Measurements from ENCODE around the gene SORCS2.

The SORCS2 gene

GRCh38 chr4:7777017-7777710, 584.8 kb downstream of the SORCS2 start:
- no peak for FAIRE-seq

- FAIRE-seq, result no peak
Observed at GRCh38 chr4:7777871-7778509, 585.7 kb downstream of the SORCS2 start.

- no peak for FAIRE-seq
Observed at GRCh38 chr4:7778510-7779431, 586.4 kb downstream of the SORCS2 start.

GRCh38 chr4:7779432-7779768, 587.1 kb downstream of the SORCS2 start:
- no peak for FAIRE-seq

DNA sequence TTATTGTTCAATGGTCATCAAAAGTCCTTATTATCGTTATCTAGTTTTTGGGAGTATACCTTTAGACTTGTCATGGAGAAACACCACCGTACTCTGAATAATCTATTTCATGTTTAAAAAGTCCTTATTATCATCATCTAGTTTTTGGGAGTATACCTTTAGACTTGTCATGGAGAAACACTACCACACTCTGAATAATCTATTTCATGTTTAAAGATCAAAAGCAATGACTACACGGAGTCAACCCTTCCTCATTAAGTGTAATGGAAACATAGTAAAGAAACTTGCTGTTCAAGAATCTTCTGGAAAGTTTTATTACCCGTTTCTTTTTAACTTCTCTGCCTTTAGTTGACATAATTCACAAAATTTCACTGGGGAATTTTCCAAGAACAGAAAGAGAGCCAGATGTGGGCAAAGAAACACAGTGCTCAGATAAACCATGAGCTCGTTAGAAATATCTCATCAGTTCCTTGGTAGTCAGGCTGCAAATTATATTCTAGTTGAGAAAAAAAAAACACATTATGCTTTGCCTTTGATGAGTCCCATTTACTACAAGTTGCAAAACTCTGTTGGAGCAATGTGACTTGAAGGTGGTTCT, 588.5 kb downstream of the SORCS2 start:
- no peak for FAIRE-seq

- FAIRE-seq, result no peak
Observed at GRCh38 chr4:7781366-7781765, 589.0 kb downstream of the SORCS2 start.

DNA sequence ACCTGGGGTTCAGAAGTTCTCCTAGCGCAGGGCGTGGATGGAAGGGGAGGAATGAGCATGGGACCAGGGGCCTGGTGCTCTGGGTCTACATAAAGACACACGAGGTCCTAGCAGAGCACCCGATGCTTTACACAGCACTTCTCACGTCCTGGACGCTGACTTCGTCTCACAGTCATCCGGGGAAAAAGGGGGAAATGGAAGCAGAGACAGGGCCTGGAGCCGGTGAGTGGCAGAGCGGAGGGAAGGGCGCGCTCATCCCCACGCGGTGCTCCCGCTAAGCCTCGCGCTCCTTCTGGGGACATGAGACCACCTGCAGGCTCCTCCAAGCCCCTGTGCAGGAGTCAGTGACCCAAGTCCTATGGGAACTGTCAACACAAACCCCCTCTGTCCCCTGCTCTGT, 589.7 kb downstream of the SORCS2 start:
- no peak for FAIRE-seq

DNA sequence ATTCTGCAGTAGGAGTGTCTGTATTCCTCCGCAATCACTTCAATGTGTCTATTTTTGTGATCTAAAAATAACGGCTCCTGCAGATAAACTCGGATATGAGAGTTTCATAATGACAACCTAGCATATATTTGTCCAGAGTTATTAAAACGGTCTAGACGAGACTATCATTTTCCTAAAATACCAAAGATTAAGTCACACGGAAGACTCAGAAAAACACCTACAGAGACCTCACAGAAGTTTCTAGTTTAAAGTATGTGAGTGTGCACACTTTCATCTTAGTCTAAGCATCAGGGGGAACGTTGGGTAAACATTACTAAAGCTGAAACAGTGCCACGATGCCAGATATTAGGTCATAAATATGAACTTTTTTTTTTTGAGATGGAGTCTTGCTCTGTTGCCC, 590.4 kb downstream of the SORCS2 start:
- FAIRE-seq, result no peak

DNA sequence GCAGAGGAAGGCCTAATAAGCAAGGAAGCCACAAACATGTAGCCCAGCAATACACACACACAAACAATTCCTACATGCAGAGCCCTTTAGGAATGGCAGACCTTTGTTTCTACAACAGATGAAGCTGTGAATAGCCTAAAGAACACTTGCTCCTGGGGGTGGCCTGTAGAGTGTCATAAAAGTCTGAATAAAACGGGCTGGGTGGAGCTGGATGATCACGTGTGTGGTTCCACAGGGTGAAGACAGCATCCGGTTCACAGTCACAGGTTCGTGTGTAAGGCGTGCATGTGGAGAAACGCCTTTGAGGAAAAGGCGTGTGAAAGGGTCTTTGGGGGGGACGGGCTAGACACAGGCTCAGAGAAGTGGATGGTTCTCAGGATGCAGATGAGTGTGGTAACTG, 591.2 kb downstream of the SORCS2 start:
- FAIRE-seq, result no peak

GRCh38 chr4:7784131-7784870, 592.0 kb downstream of the SORCS2 start:
- FAIRE-seq, result no peak

DNA sequence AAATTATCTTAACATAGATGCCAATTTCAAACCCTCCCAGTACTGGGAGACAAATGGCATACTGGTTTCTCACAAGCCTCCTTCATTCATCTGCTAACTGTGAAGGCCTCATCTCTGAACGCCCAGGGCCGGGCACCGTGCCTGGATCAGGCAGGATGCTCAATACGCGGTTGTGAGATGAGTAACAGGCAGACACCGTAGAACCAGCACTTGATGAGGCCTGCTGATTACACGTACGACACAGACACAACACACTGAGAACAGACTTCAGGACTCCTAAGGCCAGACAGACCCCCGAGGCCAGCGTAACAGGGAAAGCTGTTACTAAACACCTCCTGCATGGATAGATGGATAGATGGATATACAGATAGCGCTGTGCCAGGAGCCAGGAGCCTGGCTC, 592.7 kb downstream of the SORCS2 start:
- no peak for FAIRE-seq

DNA sequence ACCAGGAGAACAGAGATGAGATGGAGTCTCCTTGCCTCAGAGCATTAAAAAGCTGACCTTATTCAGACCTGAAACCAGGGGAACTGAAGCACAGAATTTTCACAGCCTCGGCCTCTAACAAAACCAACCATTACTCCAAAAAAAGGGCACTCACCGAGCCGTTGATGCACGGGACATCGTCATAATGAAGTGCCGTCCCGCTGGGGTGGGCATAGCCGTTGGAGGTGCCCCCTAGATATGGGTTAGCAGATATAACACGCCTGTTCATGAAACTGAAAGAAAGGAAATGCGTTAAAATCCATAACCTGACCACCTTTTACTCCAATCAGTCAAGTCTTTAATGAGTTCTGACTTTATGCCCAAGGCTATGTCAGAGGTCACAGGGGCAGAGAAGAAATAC, 593.7 kb downstream of the SORCS2 start:
- no peak for FAIRE-seq

- no peak for FAIRE-seq
Observed at GRCh38 chr4:7786517-7786916, 594.2 kb downstream of the SORCS2 start.

DNA sequence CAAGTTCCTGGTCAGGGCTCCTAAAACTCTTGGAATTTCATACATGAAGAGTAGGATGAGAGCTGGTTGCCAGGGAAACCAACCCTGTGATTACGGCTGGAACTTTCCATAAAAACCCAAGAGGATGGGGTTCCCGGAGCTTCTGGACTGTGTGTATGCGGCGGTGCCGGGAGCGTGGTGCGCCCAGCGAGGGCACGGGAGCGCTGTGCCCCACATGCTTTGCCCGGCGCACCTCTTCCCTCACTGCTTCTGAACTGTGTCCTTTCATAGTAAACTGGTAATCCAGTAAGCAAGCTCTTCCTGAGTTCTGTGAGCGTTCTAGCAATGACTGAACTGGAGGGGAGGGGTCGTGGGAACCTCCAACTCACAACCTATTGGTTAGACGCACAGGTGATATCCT, 594.7 kb downstream of the SORCS2 start:
- no peak for FAIRE-seq

- no peak for FAIRE-seq
Observed at GRCh38 chr4:7787681-7788141, 595.4 kb downstream of the SORCS2 start.

- FAIRE-seq, result no peak
Observed at GRCh38 chr4:7788193-7788592, 595.9 kb downstream of the SORCS2 start.

- no peak for FAIRE-seq
Observed at GRCh38 chr4:7788694-7789425, 596.5 kb downstream of the SORCS2 start.

DNA sequence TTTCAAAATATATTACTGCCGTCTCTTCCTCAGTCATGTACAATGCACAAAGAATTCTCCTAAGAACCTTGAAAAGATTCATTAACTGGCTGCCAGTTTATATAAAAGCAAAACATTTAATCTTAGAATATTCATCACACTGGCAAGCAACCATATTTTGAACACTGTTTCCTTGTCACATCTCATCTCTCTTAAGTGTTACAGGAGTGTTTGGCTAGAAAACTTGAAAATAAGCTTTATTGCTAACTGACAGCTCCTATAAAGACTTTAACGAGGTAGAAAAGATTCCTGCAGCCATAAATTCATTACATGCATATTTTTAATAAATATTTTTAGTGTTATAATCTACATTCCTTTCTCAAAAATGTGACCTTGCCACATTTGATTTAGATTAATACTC, 597.7 kb downstream of the SORCS2 start:
- no peak for FAIRE-seq

DNA sequence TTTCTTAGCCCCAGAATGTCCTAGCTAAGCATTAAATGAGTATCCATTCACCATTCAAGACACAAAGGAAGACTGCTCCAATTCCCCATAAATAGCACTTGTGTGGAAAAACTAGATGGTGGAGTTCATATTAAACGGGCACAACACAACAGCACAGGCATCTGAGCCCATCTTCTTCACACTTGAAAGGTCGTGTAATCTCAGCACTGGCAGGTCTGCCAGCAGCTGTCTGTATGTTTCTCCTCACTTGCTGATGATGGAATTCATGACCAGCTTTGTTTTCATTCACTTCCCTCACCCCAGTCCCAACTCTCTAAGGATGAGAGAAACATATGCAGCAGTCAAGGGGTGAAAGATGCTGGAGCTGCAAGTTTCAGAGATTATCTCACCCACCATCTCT, 598.7 kb downstream of the SORCS2 start:
- no peak for FAIRE-seq
